Measurements from ENCODE around the gene NSD1.

DNA sequence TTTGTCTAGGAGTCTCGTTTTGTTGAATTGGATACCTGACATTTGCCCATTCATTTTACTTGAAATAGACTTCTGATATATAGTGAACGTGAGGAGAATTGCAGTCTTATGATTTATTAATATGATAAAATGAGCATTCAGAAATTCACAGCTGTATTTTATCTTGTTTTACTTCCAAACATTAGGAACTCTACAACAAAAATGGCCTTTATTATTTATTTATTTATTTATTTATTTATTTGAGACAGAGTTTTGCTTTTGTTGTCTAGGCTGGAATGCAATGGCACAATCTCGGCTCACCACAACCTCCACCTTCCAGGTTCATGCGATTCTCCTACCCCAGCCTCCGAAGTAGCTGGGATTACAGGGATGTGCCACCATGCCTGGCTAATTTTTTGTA is 108.7 kb downstream of the NSD1 start:
- TF ChIP-seq, protein P1, sequence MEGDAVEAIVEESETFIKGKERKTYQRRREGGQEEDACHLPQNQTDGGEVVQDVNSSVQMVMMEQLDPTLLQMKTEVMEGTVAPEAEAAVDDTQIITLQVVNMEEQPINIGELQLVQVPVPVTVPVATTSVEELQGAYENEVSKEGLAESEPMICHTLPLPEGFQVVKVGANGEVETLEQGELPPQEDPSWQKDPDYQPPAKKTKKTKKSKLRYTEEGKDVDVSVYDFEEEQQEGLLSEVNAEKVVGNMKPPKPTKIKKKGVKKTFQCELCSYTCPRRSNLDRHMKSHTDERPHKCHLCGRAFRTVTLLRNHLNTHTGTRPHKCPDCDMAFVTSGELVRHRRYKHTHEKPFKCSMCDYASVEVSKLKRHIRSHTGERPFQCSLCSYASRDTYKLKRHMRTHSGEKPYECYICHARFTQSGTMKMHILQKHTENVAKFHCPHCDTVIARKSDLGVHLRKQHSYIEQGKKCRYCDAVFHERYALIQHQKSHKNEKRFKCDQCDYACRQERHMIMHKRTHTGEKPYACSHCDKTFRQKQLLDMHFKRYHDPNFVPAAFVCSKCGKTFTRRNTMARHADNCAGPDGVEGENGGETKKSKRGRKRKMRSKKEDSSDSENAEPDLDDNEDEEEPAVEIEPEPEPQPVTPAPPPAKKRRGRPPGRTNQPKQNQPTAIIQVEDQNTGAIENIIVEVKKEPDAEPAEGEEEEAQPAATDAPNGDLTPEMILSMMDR (IDR thresholded peaks at IDR 0.05; ENCODE audit: low read depth, low read length, poor library complexity, severe bottlenecking): no peak
- TF ChIP-seq EZH2phosphoT487 (IDR thresholded peaks at IDR 0.05; ENCODE audit: borderline replicate concordance, low read length): no peak

All from DOHH2 (cell line).